ENCODE results near the gene ATP5F1B. TPM values are rescaled to one million over a fixed set of nuclear protein-coding genes. Genes with fewer than 3 reads are reported as not detected.
"Not testable (repeated sequence)": the region's sequence is repeated elsewhere in the genome, so short reads cannot be mapped to it uniquely, and the experiment has no call there.

The ATP5F1B gene
- total RNA-seq, 1 donor from 2014 or later = 415 TPM

DNA sequence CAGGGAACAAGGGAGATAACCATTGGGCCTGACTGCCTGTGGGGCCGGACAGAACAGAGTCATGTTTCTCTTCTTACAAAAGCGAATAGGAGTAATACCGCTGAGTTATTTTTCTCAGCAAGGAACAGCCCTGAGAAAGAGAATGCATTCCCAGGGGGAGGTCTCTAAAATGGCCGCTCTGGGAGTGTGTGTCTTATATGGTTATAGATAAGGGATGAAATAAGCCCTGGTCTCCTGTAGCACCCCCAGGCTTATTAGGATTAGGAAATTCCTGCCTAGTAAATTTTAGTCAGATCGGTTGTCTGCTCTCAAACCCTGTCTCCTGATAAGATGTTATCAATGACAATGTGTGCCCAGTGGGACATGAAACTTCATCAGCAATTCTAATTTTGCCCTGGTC, 8.0 kb upstream of the ATP5F1B start:
- not testable (repeated sequence) for DNase-seq (ENCODE audit: extremely low read depth, low read depth, low spot score)

DNA sequence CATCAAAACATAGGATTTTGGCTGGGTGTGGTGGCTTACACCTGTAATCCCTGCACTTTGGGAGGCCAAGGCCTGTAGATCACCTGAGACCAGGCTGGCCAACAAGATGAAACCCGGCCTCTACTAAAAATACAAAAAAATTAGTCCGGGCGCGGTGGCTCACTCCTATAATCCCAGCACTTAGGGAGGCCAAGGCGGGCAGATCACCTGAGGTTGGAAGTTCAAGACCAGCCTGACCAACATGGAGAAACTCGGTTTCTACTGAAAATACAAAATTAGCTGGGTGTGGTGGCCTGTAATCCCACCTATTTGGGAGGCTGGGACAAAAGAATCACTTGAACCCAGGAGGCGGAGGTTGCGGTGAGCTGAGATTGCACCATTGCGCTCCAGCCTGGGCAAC, 2.2 kb upstream of the ATP5F1B start:
- not testable (repeated sequence) for DNase-seq (ENCODE audit: extremely low read depth, low read depth, low spot score)

DNA sequence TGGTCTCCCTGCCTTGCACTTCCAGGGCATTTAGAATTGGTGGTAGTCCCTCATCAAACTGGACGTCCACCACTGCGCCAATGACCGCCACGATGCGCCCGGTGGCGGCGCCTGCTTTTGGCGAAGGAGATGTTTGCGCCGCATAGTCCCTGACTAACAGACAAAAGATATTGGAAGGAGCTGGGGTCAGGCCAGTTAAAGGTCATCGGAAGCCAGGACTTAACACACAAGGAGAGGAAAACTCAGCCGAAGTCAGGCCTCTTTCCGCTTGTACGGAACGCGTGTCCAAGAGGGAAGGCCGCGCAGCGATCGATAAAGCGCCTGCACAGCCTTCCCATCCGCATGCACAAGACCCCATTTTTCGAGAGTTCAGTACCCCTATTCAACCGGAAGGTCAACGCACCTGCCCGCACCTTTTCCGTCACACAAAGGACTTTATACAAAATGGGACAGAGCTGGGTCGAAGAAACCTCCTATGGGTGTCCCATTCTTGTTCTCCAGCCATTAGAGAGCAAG, 525 bp downstream of the ATP5F1B start:
- no peak for DNase-seq (ENCODE audit: extremely low read depth, low read depth, low spot score)

DNA sequence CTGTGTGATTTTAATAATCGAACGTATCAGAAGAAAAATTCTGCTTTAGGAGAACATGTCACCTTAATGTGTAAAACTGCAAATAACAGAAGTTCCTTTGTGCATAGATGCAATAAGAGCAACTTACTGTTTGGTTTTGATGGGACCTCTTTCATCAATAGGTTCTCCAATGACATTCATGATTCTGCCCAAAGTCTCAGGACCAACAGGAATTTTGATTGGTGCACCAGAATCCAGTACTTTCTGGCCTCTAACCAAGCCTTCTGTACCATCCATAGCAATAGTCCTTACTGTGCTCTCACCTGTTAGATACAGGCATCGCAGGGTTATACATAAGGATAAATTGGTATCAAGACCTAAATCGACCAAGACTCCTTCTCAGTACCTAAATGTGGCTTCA, 1.1 kb downstream of the ATP5F1B start:
- no peak for DNase-seq (ENCODE audit: extremely low read depth, low read depth, low spot score)

DNA sequence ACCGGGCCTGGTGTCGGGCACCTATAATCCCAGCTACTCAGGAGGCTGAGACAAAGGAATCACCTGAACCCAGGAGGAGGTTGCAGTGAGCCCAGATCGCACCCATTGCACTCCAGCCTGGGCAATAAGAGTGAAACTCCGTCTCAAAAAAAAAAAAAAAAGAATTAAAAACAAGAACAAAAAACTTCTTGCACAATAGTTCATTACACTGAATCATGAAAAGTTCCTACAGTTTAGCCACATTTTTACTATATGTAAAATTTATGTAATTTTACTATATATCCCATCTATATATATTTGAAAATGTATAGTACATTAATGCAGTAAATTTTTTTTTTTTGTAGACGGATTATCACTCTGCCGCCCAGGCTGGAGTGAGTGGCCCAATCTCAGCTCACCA, 4.6 kb downstream of the ATP5F1B start:
- no peak for DNase-seq (ENCODE audit: extremely low read depth, low read depth, low spot score)

DNA sequence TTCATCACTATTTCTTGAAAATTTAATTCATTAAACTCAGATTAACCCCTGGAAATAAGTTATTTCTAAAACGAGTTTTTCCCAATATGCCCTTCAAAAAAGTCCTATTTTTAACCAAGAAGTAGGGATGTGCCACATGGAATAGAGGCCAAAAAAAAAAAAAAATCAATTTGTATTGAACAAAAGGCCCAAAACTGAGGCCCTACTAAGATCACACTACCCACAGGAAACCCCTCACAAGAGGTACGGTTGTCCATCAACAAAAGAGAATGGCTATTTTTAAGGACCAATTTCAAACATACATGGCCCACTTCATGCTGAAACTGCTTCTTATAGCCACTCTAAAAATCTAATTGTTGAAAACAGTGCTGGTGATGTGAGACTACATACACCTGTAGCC, 8.2 kb downstream of the ATP5F1B start:
- DNase-seq (ENCODE audit: extremely low read depth, low read depth, low spot score) = no peak

DNA sequence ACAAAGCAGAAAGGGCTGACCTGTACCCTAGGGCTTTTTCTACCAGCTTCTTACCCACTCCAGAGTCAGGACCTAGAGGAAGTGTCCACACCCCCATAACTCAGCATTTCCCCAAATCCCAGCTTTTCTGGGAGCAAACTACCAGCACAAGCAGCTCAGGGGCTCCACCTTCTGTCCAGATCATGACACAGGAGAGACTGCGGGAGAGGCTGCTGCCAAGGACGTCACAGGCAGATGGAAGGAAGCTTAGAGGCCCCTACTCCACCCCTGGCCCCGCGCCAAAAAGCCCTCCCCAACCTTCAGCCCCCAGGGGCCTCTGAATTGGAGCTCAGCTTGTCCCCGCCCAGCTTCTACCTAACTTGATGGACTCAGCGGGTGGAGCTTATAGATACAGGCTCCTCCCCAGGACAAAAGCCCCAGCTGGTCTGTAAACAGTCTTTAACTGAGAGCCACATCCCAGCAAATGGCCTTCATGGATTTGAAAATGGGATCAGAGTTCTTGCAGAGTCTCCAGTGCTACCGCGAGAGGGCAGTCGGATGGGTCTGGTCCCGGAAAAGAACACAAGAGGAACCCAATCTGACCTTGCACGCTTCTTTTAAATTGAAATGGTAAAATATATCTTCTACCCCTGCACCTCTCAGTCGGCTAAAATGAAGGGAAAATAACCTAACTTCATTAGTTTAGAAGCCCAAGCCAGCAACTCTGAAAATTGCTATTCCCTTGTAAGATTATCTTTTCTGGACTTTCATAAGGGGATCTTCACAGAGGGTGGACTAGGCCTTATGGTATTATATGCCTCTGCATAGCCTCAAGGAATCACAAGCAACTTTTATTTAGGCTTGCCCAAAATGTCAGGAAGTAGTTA, 8.9 kb downstream of the ATP5F1B start:
- peak; percentile 94 for DNase-seq (ENCODE audit: extremely low read depth, low read depth, low spot score)

DNA sequence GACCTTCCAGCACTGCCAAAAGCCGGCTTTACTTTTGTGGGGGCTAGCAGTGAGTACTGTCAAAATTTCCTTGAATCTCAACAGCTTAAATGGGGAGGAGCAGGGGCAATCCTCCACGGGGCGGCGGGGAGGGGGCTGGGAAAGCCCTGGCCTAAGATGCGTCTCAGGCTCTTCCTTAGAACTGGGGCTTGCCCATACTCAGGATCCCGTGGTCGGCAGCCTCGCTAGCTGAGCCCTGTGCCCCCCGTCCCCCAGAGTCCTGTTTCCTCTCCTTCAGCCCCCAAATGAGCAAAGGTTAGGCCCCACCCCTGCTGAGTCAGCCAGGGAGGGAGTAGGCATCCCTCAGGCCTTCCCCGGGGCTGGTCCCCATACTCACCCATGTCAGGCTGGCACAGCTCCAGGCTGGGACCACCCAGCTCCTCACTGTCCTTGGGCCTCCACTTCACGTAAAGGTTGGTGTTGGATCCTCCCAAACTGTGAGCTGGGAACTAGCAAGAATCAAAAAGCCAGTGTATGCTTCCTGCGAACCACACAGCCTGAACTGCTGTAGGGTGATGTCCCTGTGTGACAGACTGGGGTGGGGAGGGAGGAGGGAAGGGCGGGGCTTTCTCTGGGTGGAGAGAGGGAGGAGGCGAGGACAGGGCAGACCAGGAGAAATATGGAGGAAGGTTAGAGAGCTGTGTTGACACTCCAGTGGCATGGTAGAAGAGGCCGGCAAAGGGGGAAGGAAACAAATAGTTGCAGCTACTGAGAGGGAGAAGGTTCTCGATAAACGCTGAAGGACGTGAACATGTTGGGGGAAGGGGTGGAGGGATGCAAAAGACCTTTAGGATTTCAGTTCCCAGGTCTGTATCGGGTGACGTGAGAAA, 9.7 kb downstream of the ATP5F1B start:
- no peak for DNase-seq (ENCODE audit: extremely low read depth, low read depth, low spot score)

DNA sequence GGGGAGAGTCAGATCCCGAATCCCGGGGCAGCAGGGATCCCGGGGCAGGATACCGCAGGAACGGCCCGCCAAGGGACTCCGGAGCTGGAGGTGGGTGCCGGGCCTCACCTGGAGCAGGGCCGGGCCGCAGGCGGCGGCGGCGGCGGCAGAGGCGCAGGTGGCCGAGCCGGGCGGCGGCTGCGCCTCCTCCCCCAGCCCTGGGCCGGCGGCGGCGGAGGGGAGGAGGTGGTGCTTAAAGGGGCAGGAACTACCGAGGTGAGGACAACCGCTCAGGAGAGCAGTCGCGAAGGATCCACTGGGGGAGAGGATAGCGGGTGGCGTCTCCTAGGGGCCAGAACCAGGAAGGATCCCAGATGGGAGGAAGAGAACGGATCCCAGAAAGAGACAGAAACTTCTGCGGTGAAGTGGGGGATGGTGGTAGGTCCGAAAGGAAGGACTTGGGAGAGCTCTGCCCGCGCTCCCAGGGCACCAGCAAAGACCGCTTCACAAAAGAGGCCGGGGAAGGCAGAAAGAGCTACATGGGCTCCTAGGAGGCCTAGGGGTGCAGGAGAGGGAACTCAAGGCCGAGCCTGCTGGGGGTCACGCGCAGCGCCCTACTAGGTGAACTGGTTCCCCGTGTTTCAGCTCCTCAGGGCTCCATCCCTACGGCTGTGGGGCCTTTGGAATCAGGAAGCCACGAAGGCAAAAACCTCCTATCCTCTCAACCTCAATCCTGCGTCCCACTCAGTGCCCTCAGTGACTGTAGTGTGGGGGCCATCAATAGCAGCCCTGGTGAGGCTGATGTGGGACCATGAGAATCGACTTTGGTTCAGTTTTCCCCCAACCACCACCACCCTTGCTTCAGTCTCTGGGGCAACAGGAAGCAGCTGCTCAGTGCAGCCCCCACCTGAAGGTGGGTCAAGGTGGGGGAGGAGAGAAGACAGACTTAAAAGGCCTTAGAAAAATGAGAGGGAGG, 10.7 kb downstream of the ATP5F1B start:
- DNase-seq (ENCODE audit: extremely low read depth, low read depth, low spot score) = no peak

DNA sequence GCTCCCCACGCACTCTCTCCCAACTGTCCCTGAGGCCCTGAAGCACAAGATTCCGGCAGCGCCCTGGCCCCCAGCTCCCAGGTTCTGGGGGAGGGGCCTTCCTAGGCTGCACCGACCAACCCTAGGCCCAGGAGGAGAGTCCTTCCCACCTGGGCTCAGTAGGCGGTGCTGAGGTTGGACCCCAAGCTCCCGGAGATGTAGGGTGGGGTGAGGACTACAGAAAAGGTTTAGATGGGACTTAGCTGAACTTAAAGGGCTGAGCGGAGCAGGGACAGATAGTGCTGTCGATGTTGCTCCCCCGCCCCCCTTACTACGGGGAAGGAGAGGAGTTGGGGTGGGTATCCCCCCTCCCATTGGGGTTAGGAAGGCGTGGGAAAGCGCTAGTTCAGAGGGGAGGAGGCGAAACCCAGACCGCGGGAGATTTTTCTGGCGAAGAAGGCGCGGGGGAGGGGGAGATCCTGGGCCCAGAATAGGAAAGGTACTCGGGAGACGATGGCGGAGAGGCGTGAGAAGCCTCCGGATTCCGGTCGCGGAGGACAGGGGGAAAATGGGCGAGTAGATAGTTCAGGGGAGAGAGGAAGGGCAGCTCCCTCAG, 11.4 kb downstream of the ATP5F1B start:
- DNase-seq (ENCODE audit: extremely low read depth, low read depth, low spot score) = no peak

DNA sequence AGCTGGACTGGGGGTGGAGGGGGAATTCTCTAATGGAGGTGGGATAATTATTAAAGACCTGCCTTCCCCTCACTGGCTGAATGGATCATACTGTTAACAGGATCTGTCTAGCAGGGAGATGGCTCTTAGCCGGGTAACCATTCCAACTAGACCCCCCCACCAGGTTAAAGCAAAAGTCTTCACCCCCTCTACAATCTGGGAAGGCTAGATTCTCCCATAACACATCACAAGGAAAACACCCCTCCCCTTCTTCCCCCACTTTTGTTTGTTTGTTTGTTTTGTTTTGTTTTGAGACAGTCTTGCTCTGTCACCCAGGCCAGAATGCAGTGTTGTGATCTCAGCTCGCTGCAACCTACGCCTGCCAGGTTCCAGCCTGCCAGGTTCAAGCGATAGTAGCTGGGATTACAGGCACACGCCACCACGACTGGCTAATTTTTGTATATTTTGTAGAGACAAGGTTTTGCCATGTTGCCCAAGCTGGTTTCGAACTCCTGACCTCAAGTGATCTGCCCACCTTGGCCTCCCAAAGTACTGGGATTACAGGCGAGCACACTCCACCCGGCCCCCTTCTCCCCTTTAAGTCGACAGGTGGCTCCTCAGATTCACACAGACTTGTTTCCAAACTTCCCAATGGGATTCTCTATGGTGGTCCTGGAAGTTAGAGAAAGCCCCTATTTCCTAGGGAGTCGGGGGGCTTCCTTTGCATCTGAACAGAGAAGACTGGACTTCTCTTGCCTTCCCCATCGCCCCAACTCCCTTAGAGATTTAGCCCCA, 12.1 kb downstream of the ATP5F1B start:
- no peak for DNase-seq (ENCODE audit: extremely low read depth, low read depth, low spot score)

DNA sequence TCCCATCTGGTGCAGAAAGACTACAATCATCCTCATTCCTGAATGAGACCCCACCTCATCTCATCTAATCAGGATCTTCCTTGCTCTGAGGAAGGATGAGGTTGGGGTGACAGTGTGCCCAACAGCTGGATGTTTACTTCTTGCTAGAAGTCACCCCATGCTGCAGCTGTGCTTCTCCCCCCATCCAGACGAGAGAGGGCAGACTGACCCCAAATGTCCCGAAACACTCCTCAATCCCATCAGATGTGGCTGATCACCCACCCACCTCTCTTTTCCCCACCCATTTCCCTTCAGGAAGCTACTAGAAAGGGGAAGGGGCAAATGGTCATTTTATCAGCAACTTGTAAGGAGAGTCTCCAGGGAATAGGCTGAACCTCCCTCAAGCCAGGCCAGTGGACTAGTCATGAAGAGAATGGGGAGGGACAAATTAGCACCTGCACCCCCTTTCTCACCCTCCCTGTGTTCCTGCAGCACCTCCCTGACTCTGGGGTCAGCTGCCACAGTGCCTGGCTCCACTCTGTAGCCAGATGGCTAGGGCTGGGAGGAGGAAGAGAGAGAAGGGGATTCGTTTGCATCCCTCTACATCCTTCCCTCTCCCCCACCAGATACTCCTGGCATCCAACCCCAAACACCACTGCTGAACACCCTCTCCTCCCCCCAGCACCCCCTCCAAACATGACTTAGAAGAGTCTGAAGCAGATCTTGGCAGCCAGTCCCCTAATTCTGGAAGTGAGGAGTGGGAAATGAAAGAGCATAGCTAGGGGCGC, 12.9 kb downstream of the ATP5F1B start:
- no peak for DNase-seq (ENCODE audit: extremely low read depth, low read depth, low spot score)

DNA sequence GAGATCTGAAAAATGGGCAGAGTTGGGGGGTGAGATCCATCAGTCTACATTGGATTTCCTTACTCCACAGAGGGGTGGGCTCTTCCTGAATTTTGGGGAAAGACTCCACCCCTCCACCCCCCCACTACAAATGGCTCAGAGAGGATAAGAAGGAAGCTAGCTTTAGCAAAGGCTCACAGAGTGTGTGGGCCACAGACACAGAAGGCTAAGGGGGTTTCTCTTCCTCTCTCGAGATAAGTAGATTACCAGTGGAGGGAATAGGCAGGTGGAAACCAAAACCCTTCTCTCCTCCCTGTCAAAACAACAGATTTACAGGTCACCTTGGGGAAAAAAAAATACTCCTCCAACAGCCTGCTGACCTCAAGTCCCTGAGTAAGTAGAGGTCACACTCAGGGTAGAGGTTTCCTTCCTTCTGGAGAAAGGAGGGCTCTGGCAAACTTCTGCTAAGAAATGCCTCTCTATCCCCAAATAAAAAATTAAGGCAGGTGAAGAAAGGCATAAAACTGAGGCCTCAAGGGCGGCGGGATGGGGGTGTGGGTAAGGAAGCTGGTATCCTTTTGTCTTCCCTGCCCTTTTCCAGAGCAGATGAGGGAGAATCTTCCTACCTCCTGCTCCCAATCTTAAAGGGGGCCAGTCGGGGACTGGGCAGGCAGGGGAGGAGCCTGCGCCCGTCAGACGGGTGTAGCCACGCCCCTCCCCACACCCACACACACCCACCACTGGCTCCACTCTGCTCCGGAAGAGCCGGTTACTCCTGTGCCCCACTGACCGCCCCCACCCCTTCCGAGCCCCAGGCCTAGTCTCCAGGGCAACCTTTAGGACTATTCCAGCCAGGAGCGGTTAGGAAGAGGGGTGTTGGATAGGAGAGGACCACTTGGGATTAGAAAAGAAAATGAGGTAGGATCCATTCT, 13.7 kb downstream of the ATP5F1B start:
- no peak for DNase-seq (ENCODE audit: extremely low read depth, low read depth, low spot score)

DNA sequence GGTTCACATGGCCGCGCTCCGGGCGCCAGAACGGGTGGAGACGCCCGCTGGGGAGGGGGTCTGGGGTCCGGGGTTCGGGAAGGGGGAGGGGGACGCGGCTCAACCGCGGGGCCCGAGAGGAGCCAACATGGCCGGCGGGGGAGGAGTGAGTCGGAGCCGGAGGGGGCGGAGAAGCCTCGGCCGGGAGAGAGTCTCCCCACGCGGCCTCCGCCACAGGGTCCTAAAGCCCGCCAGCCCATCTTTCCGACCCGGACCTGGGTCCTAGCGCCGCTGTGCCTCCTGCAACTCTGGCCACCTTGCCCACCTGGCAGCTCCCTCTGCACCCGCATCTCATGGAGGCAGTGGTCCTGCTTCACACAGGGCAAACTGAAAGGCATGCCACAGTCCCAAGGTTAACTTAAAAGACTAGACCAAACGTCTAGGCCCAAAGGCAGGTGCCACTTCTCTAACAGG, 15.6 kb downstream of the ATP5F1B start, which contains the start of gene BAZ2A:
Gene BAZ2A (minus strand): TSS at position 147 of the 453 bp plus-strand sequence. CDS start 12,796 bp downstream, outside the sequence.
- no peak for DNase-seq (ENCODE audit: extremely low read depth, low read depth, low spot score)

DNA sequence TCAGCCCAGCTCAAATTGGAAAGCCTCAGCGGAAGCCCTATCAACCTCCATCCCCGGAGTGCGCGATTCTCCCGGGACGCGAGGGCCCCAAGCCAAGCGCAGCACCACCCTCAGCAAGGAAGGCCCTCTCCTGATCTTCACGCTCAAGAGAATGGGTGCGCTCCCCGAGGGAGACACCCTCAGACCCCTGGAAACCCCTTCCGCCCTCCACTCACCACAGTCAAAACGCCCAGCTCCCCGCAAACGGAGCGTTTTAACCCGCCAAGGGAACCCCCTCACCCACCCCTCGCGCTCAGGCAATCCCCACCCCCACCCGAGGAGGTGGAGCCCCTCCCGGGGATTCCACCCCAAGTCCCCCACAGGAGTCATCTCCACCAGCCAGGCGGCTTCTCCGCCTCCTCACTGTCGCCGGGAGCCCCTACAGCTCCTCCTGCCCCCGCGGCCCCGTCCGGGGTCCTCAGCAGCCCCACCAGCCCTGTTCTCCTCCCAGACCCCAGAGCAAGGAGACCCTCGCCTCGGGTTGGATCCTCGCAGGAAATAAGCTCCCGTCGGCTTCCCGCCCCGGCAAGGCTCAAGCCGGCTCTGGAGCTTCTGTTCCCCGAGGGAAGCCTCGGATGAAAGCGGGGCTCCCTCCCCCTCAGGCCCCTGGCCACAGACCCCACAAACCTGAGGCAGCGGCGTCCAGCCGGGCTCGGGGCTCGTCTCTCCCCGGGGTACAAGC, 16.2 kb downstream of the ATP5F1B start:
- no peak for DNase-seq (ENCODE audit: extremely low read depth, low read depth, low spot score)

DNA sequence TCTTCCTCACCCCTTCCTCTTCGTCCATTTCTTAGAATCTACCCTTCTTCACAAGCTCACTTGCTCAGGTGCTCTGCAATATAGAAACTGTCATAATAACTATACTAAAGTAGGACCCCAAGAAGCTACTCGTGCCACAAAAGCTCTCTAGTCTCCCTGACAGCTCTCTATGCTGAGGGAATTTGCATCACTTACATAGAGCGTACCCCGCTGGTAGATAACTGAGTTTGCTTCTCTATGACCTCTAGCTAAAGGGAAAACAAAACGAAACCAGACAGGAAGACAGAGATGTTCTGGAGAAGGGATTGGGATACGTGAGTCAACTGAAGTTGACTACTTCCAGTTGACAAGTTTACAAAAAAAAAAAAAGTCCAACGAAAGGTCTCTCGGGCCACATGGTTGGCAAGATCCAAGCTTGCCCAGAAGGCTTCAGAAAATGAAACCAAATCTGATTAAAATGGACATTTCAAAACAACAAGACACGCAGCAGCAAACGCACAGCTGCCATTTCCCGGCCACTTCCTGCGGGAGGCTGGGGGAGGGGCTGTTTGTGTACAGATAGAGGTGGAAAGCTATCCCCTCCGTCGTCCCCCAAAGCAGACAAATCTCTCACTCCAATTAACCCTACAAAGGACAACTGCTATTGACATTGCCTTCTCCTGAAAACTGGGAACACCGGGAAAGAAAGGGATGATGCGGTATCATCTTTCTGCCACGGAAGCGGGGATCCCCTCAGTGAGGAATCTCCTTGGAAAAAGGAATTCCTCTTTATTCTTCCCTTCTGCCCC, 16.9 kb downstream of the ATP5F1B start:
- no peak for DNase-seq (ENCODE audit: extremely low read depth, low read depth, low spot score)

All from glomerular endothelial cell (primary cell).